Measurements from ENCODE around the gene UCP2. TPM values are rescaled to one million over a fixed set of nuclear protein-coding genes. Genes with fewer than 3 reads are reported as not detected.
A peak's percentile ranks its signal among the peaks of the same experiment; 100 is the strongest.

Gene UCP2
- total RNA-seq, 3 donors from 2014 or later: 69.3 to 146 (median 88.9) TPM

GRCh38 chr11:73958521-73959141, 24.0 kb downstream of the UCP2 start:
- H3K9me3 Mint-ChIP-seq: no peaks in the 10 kb centered on the region
- H3K36me3 Mint-ChIP-seq (ENCODE audit: insufficient read depth): no peaks in the 10 kb centered on the region
- ATAC-seq: no peak

GRCh38 chr11:73957654-73958361, 24.8 kb downstream of the UCP2 start:
- no peak for ATAC-seq
- no peak overlapping the region for H3K4me3 Mint-ChIP-seq

More at GRCh38 chr11:73958521-73959141, 24.0 kb downstream of the UCP2 start:
- Mint-ChIP-seq H3K27me3 (ENCODE audit: low read depth) (peaks cover 6% of the 10 kb centered on the region), H3K4me1 (ENCODE audit: low read depth) (peaks cover 2% of the 10 kb centered on the region), H3K4me3 (no peak overlapping the region)
- no peak for DNase-seq

GRCh38 chr11:73956876-73957653, 25.6 kb downstream of the UCP2 start:
- Mint-ChIP-seq H3K4me1 (ENCODE audit: low read depth) (peaks cover 2% of the 10 kb centered on the region), H3K9me3 (no peaks in the 10 kb centered on the region), H3K27me3 (ENCODE audit: low read depth) (peaks cover 6% of the 10 kb centered on the region), H3K4me3 (peak overlapping the region; percentile 30), H3K36me3 (ENCODE audit: insufficient read depth) (no peaks in the 10 kb centered on the region)
- ATAC-seq (peak in 1 of 2 donors; percentile 18), DNase-seq (no peak)

More at GRCh38 chr11:73957654-73958361, 24.8 kb downstream of the UCP2 start:
- DNase-seq: no peak
- peaks cover 2% of the 10 kb centered on the region for H3K4me1 Mint-ChIP-seq (ENCODE audit: low read depth)
- H3K36me3 Mint-ChIP-seq (ENCODE audit: insufficient read depth): no peaks in the 10 kb centered on the region
- no peaks in the 10 kb centered on the region for H3K9me3 Mint-ChIP-seq
- H3K27me3 Mint-ChIP-seq (ENCODE audit: low read depth): peaks cover 6% of the 10 kb centered on the region

DNA sequence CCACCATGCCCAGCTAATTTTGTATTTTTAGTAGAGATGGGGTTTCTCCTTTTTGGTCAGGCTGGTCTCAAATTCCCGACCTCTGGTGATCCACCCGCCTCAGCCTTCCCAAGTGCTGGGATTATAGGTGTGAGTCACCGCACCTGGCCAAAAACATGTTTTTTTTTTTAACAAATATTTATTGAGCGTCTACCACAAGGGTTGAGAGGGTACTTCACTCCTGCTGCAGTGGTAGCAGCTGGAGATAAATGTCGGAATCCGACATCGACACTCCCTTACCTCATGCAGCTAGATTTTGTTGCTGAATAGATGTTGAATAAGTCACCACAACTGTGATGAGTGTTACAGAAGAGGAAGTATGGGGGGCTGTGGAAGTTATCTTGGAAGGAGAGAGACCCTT, 30.8 kb downstream of the UCP2 start:
- no peaks in the 10 kb centered on the region for H3K36me3 Mint-ChIP-seq (ENCODE audit: insufficient read depth)

DNA sequence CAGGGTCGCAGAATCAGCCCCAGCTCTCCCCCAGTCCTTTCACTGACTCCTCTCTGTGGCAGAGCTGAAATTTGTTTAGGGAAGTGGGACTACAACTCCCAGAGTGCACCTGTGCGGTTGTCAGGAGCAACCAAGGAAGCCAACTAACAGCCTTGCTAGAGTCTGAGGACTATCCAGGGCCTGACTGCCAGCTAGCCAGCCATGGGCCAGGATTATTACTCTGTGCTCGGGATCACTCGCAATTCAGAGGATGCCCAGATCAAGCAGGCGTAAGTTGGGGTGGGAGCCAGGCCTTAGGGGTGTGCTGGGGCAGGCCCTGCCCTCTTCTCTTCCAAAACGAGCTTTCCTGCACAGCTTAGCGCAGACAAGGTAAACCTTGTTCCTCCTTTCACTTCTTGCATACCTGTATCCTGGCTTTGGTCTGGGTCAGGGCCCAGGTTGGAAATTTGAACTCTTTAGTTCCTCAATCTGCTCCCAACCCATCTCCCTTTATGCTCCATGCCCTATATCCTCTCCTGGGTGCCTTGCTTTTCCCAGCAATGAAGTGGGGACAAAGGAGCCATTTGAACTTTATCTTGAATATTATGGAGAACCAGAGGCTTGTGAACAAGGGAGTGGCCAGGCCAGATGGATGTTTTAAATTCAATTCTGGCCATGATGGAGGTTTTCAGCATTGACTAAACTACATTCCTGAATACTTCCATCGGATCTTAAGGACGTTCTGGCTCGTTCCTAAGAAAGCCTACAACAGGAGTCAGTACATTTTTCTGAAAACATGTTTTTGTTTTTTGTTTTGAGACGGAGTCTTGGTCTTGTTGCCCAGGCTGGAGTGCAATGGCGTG, 31.6 kb downstream of the UCP2 start, which contains the start of gene DNAJB13:
Gene DNAJB13, plus strand, starts transcription at position 158 of the 842 bp plus-strand sequence. Its CDS starts 44 bp downstream, at position 202.
- no peaks in the 10 kb centered on the region for H3K4me1 Mint-ChIP-seq (ENCODE audit: low read depth)
- no peaks in the 10 kb centered on the region for H3K36me3 Mint-ChIP-seq (ENCODE audit: insufficient read depth)
- DNase-seq (no peak), ATAC-seq (peak in 1 of 2 donors; percentile 62)
- H3K4me3 Mint-ChIP-seq: no peak within 1 kb of the TSS
- no peaks in the 10 kb centered on the region for H3K27me3 Mint-ChIP-seq (ENCODE audit: low read depth)
- no peaks in the 10 kb centered on the region for H3K9me3 Mint-ChIP-seq

More for the DNA sequence above, 30.8 kb downstream of the UCP2 start:
- no peak overlapping the region for H3K4me3 Mint-ChIP-seq
- H3K4me1 Mint-ChIP-seq (ENCODE audit: low read depth): no peaks in the 10 kb centered on the region
- DNase-seq (no peak), ATAC-seq (no peak)
- peaks cover 2% of the 10 kb centered on the region for H3K27me3 Mint-ChIP-seq (ENCODE audit: low read depth)
- H3K9me3 Mint-ChIP-seq: no peaks in the 10 kb centered on the region

DNA sequence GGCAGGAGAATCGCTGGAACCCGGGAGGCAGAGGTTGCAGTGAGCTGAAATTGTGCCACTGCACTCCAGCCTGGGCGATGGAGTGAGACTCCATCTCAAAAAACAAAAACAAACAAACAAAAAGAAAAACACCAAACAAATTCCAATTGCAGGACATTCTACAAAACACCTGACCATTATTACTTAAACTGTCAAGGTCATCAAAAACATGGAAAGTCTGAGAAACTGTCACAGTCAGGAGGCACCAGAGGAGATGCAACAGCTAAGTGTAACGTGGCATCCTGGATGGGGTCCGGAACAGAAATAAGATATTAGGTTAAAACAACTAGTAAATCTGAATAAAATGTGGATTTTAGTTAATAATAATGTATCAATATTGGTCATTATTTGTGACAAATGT, 32.7 kb downstream of the UCP2 start:
- no peak for ATAC-seq
- H3K9me3 Mint-ChIP-seq: no peaks in the 10 kb centered on the region
- no peaks in the 10 kb centered on the region for H3K36me3 Mint-ChIP-seq (ENCODE audit: insufficient read depth)
- H3K4me1 Mint-ChIP-seq (ENCODE audit: low read depth): no peaks in the 10 kb centered on the region
- H3K4me3 Mint-ChIP-seq: no peak overlapping the region
- no peaks in the 10 kb centered on the region for H3K27me3 Mint-ChIP-seq (ENCODE audit: low read depth)
- DNase-seq: no peak

DNA sequence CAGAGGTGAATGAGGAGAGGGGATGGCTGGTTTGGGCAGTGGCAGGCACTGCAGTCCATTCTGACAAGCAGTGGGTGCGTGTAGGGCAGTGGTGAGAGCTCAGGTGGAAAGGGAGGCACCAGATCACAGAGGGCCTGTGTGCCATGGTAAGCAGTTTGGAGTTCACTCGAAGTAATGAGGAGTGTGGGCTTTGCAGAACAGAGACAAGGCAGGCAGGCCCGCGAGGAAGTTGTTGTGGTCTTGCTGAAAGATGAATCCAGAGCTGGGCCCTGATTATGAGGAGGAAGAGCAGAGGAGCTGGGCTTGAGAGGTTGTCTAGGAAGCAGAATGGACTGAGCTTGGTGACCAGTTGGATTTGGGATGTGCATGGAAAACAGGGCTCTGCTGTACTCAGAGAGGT, 33.4 kb downstream of the UCP2 start:
- ATAC-seq: no peak
- Mint-ChIP-seq H3K9me3 (no peaks in the 10 kb centered on the region), H3K36me3 (ENCODE audit: insufficient read depth) (no peaks in the 10 kb centered on the region), H3K4me1 (ENCODE audit: low read depth) (no peaks in the 10 kb centered on the region), H3K4me3 (no peak overlapping the region), H3K27me3 (ENCODE audit: low read depth) (no peaks in the 10 kb centered on the region)
- no peak for DNase-seq

DNA sequence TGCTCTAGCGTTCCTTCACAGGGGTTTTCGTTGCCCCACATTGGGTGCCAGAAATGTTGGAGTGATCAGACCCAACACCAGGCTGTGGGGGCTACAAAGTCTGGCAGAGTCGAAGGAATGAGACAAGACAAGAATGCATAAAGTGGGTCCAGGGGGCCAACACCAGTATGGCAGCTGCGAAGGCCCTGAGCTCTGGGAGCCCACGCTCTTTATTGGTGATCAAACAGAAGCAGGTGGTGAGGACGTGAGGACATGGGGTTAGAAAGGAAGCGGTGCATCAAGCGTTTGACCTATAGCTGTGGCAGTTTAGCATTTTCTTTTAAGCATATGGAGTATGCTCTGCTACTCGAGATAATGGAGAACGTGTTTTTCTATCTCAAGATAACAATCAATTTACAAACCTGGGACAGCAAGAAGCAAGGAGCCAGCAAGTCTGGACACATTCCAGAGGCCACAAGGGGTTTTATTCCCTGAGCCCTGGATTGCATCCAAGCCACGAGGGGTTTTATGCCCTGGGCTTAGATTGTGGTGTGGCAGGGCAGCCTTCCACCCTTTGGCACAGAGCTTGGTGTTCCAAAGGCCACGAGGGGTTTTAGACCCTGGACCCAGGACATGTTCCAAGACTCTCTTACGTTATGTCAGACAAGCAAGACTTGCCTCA, 35.7 kb downstream of the UCP2 start:
- Mint-ChIP-seq H3K27me3 (ENCODE audit: low read depth) (no peaks in the 10 kb centered on the region), H3K9me3 (no peaks in the 10 kb centered on the region), H3K4me1 (ENCODE audit: low read depth) (no peaks in the 10 kb centered on the region), H3K36me3 (ENCODE audit: insufficient read depth) (no peaks in the 10 kb centered on the region), H3K4me3 (no peak overlapping the region)
- ATAC-seq (no peak), DNase-seq (no peak)

DNA sequence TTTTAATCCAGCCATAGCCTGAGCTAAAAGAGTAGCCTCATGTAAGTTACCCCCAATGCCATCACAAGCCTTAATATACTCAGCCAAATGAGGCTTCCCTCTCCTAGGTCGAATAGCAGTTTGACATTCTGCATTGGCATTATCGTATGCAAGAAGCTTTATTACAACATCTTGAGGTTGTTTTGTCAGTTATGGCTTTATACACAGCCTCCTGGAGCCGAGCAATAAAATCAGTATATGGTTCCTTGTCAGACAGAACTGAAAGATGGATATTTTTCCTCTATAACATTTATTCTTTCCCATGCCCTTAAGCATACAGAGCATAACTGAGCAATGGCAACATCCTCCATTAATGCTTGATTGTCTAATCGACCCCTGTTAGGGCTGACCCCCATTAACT, 37.2 kb downstream of the UCP2 start:
- DNase-seq (no peak), ATAC-seq (no peak)
- H3K27me3 Mint-ChIP-seq (ENCODE audit: low read depth): no peaks in the 10 kb centered on the region
- no peaks in the 10 kb centered on the region for H3K4me1 Mint-ChIP-seq (ENCODE audit: low read depth)
- H3K9me3 Mint-ChIP-seq: peaks cover 6% of the 10 kb centered on the region
- H3K36me3 Mint-ChIP-seq (ENCODE audit: insufficient read depth): peaks cover 6% of the 10 kb centered on the region
- no peak overlapping the region for H3K4me3 Mint-ChIP-seq

- no peak overlapping the region for H3K4me3 Mint-ChIP-seq
- H3K27me3 Mint-ChIP-seq (ENCODE audit: low read depth): no peaks in the 10 kb centered on the region
- no peak for ATAC-seq
- peaks cover 6% of the 10 kb centered on the region for H3K36me3 Mint-ChIP-seq (ENCODE audit: insufficient read depth)
- H3K9me3 Mint-ChIP-seq: peaks cover 6% of the 10 kb centered on the region
- H3K4me1 Mint-ChIP-seq (ENCODE audit: low read depth): no peaks in the 10 kb centered on the region
- DNase-seq: no peak
Observed at GRCh38 chr11:73944901-73945300, 37.7 kb downstream of the UCP2 start.

- H3K9me3 Mint-ChIP-seq: peaks cover 6% of the 10 kb centered on the region
- DNase-seq (no peak), ATAC-seq (no peak)
- H3K4me1 Mint-ChIP-seq (ENCODE audit: low read depth): no peaks in the 10 kb centered on the region
- no peaks in the 10 kb centered on the region for H3K27me3 Mint-ChIP-seq (ENCODE audit: low read depth)
- H3K36me3 Mint-ChIP-seq (ENCODE audit: insufficient read depth): peaks cover 6% of the 10 kb centered on the region
- no peak overlapping the region for H3K4me3 Mint-ChIP-seq
Observed at GRCh38 chr11:73944085-73944484, 38.6 kb downstream of the UCP2 start.

DNA sequence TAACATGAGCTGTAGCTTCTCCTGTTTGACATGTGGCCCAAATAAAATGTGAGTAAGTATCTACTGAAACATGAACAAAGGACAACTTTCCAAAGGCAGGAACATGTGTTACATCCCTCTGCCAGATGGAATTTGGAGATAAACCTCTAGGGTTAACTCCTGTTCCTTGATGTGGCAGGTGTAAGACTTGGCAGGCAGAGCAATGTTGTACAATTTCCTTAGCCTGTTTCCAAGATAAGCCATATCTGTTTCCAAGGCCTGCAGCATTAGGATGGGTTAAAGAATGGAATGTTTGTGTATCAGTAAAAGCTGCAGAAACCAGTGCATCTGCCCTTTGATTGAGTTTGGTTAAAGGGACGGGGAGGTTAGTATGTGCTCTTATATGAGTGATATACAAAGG, 40.6 kb downstream of the UCP2 start:
- H3K4me1 Mint-ChIP-seq (ENCODE audit: low read depth): no peaks in the 10 kb centered on the region
- peaks cover 6% of the 10 kb centered on the region for H3K36me3 Mint-ChIP-seq (ENCODE audit: insufficient read depth)
- H3K9me3 Mint-ChIP-seq: peaks cover 6% of the 10 kb centered on the region
- H3K4me3 Mint-ChIP-seq: no peak overlapping the region
- DNase-seq: no peak
- no peaks in the 10 kb centered on the region for H3K27me3 Mint-ChIP-seq (ENCODE audit: low read depth)
- no peak for ATAC-seq

GRCh38 chr11:73940801-73941570, 41.7 kb downstream of the UCP2 start:
- Mint-ChIP-seq H3K4me3 (no peak overlapping the region), H3K9me3 (peaks cover 6% of the 10 kb centered on the region), H3K36me3 (ENCODE audit: insufficient read depth) (peaks cover 6% of the 10 kb centered on the region), H3K4me1 (ENCODE audit: low read depth) (no peaks in the 10 kb centered on the region), H3K27me3 (ENCODE audit: low read depth) (no peaks in the 10 kb centered on the region)
- no peak for DNase-seq
- no peak for ATAC-seq
